Measurements from ENCODE around the gene PRR23C. TPM values are rescaled to one million over a fixed set of nuclear protein-coding genes. Genes with fewer than 3 reads are reported as not detected.

PRR23C gene
- total RNA-seq, 2 experiments from 2014 or later = not detected

- no peak for ATAC-seq (ENCODE audit: low read depth)
- Mint-ChIP-seq H3K36me3 (no peaks in the 10 kb centered on the region), H3K4me3 (no peak overlapping the region), H3K4me1 (no peaks in the 10 kb centered on the region), H3K9me3 (peaks cover 4% of the 10 kb centered on the region), H3K27ac (no peak overlapping the region), H3K27me3 (no peaks in the 10 kb centered on the region)
- DNase-seq = no peak
- POLR2A ChIA-PET = no interaction called here
Measured at GRCh38 chr3:139024968-139025367, 19.7 kb downstream of the PRR23C start.

DNA sequence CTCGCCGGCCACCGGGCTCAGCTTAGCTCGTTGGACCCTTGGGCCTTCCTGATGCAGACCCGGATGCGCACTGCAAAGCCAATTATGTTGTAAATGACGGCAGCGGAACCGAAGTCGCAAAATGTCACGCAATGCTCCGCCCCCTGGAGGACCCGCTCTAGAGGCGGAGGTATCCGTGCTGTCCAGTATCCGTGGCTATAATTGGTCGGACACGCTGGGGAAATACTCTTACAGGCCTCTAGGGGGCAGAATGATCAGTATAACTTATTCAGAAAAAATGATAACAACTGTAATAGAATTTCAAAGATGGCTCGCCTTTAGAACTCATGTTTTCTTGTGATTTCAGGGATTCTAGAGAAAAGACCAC is 23.8 kb downstream of the PRR23C start, which contains the start of gene PRR23B:
Gene PRR23B, minus strand, starts transcription at position 59 of the 367 bp plus-strand sequence. CDS start 265 bp downstream, outside the sequence.
- Mint-ChIP-seq H3K27ac (no peak within 1 kb of the TSS), H3K4me3 (no peak within 1 kb of the TSS), H3K9me3 (peaks cover 6% of the 10 kb centered on the region), H3K36me3 (no peaks in the 10 kb centered on the region), H3K4me1 (no peaks in the 10 kb centered on the region), H3K27me3 (no peaks in the 10 kb centered on the region)
- DNase-seq (no peak), ATAC-seq (ENCODE audit: low read depth) (no peak)
- POLR2A ChIA-PET = no interaction called here

GRCh38 chr3:139020036-139020867 is 24.4 kb downstream of the PRR23C start:
- POLR2A ChIA-PET = no interaction called here

GRCh38 chr3:139016430-139017048 is 28.2 kb downstream of the PRR23C start:
- Mint-ChIP-seq H3K4me1 (no peaks in the 10 kb centered on the region), H3K36me3 (peaks cover 1% of the 10 kb centered on the region), H3K4me3 (no peak overlapping the region), H3K27me3 (no peaks in the 10 kb centered on the region), H3K27ac (no peak overlapping the region), H3K9me3 (peaks cover 11% of the 10 kb centered on the region)
- no peak for ATAC-seq (ENCODE audit: low read depth)
- POLR2A ChIA-PET = no interaction called here
- DNase-seq = no peak

More at GRCh38 chr3:139020036-139020867, 24.4 kb downstream of the PRR23C start:
- Mint-ChIP-seq H3K4me3 (no peak overlapping the region), H3K36me3 (no peaks in the 10 kb centered on the region), H3K27me3 (no peaks in the 10 kb centered on the region), H3K4me1 (no peaks in the 10 kb centered on the region), H3K9me3 (peaks cover 6% of the 10 kb centered on the region), H3K27ac (no peak overlapping the region)
- no peak for ATAC-seq (ENCODE audit: low read depth)
- no peak for DNase-seq

- ATAC-seq (ENCODE audit: low read depth) (no peak), DNase-seq (no peak)
- Mint-ChIP-seq H3K27ac (no peak within 1 kb of the TSS), H3K27me3 (no peaks in the 10 kb centered on the region), H3K9me3 (peaks cover 11% of the 10 kb centered on the region), H3K4me3 (no peak within 1 kb of the TSS), H3K4me1 (no peaks in the 10 kb centered on the region), H3K36me3 (peaks cover 2% of the 10 kb centered on the region)
- POLR2A ChIA-PET = no interaction called here
Measured at GRCh38 chr3:139006051-139006716, 38.5 kb downstream of the PRR23C start, which contains the start of gene PRR23A. Gene PRR23A (minus strand): TSS chr3:139006268. CDS start chr3:139006268, 0 bp downstream.

DNA sequence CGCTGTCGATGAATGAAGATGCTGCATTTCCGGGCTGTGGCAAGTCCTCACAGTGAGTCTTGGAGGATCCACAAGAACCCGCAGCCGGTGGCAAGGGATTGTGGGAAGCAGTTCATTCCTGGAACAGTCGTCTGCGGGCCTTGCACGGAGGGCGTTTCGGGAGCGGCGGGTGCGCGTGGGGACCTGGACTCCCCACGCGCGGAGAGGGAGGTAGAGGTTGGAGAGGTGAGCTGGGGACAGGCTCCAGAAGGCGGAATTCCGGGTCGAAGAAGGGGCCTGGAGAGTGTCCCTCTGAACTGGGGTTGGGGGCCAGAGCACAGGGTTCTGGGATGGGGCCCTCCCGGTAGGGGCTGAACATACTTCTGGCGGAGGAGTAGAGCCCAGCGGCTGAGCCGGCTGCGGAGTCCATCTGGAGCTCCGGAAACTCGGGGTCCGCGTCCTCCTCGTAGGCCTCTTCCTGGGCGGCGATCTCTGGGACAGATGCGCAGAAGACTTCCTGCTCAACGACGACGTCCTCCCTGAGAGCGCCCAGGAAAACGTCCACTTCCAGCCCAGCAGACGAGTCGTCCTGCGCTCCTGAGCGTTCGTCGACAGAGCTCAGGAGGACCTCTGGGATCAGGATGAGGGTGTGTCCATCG is 39.2 kb downstream of the PRR23C start:
- H3K27me3 Mint-ChIP-seq = peaks cover 4% of the 10 kb centered on the region
- DNase-seq = no peak
- no peaks in the 10 kb centered on the region for H3K4me1 Mint-ChIP-seq
- H3K9me3 Mint-ChIP-seq = peaks cover 15% of the 10 kb centered on the region
- no peak for ATAC-seq (ENCODE audit: low read depth)
- peaks cover 2% of the 10 kb centered on the region for H3K36me3 Mint-ChIP-seq
- no peak overlapping the region for H3K4me3 Mint-ChIP-seq
- no peak overlapping the region for H3K27ac Mint-ChIP-seq
- POLR2A ChIA-PET = no interaction called here

DNA sequence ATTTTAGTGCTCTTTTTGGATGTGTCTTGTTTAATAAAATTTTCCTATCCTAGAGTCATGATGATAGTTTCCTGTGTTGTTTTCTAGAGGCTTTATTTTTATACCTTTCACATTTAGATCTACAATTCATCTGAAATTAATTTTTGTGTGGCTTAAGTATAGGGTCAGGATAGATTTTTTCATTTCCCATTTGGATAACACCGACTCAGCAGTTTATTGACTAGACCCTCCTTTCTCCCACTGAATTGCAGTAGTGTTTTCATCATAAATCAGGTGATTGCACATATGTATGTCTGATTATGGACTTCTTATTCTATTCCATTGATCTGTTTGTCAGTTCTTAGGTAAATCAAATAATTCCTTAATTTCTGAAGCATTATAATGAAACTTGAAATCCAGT is 49.0 kb downstream of the PRR23C start:
- Mint-ChIP-seq H3K27me3 (peaks cover 10% of the 10 kb centered on the region), H3K9me3 (no peaks in the 10 kb centered on the region), H3K4me3 (no peak overlapping the region), H3K27ac (no peak overlapping the region), H3K4me1 (no peaks in the 10 kb centered on the region), H3K36me3 (no peaks in the 10 kb centered on the region)
- ATAC-seq (ENCODE audit: low read depth) (no peak), DNase-seq (no peak)
- POLR2A ChIA-PET = no interaction called here

Other genes with a start within 250 kb of the PRR23C start
- 10 to 100 TPM; 14.3 to 17.6 TPM for gene PIK3CB, start 210.0 kb downstream of the PRR23C start, total RNA-seq
- not detected for gene FOXL2, start 97.8 kb downstream of the PRR23C start, total RNA-seq
- gene FOXL2NB, start 97.7 kb downstream of the PRR23C start, total RNA-seq = not detected
- not detected for gene PRR23A, start 38.6 kb downstream of the PRR23C start, total RNA-seq
- not detected for gene PRR23B, start 24.0 kb downstream of the PRR23C start, total RNA-seq

Data from activated naive CD8-positive, alpha-beta T cell treated with anti-CD3 and anti-CD28 coated beads, Interleukin-2, amount 10 ng/mL, durations not matched to agents 7 days and 5 days (primary cell).